ENCODE results near the gene RTN3.

- TF ChIP-seq POLR2A (IDR thresholded peaks at IDR 0.05; ENCODE audit: low read depth, low read length) (no peak), TAF1 (IDR thresholded peaks at IDR 0.05; ENCODE audit: borderline replicate concordance, low read depth, low read length) (no peak), POLR2AphosphoS5 (IDR thresholded peaks at IDR 0.05; ENCODE audit: low read depth, low read length) (no peak)
Measured at GRCh38 chr11:63760487-63761079, 79.3 kb downstream of the RTN3 start.

All from GM12892 (cell line).